Measurements from ENCODE around the gene ASPG.

ASPG gene

GRCh38 chr14:104076743-104077142 is 8.8 kb upstream of the ASPG start:
- Histone ChIP-seq H3K4me3 (ENCODE audit: low read length) (no peak overlapping the region), H3K79me2 (ENCODE audit: low read length) (no peaks in the 10 kb centered on the region), H3K9me3 (replicated peaks; ENCODE audit: insufficient read depth, low read length) (no peaks in the 10 kb centered on the region), H3K4me1 (ENCODE audit: low read length) (no peaks in the 10 kb centered on the region), H3K9me2 (replicated peaks; ENCODE audit: insufficient read depth, low read length) (no peaks in the 10 kb centered on the region), H3K27ac (ENCODE audit: low read length) (no peak overlapping the region), H3K4me2 (ENCODE audit: low read depth, low read length) (no peak overlapping the region), H4K20me1 (ENCODE audit: insufficient read depth, low read length) (no peaks in the 10 kb centered on the region), H3K27me3 (replicated peaks; ENCODE audit: insufficient read depth, low read length) (peaks cover 9% of the 10 kb centered on the region), H3F3A (ENCODE audit: insufficient read depth, low read length) (no peaks in the 10 kb centered on the region), H2AFZ (ENCODE audit: low read length) (no peak overlapping the region), H3K9ac (ENCODE audit: low read length) (no peak overlapping the region), H3K36me3 (replicated peaks; ENCODE audit: insufficient read depth, low read length) (no peaks in the 10 kb centered on the region)
- TF ChIP-seq EZH2 (optimal IDR thresholded peaks at IDR 0.05; ENCODE audit: low read depth, low read length) (no peak), EZH2phosphoT487 (IDR thresholded peaks at IDR 0.05; ENCODE audit: low read length) (no peak), CTCF (IDR thresholded peaks at IDR 0.05; ENCODE audit: low read length) (no peak)
- DNase-seq, result no peak

DNA sequence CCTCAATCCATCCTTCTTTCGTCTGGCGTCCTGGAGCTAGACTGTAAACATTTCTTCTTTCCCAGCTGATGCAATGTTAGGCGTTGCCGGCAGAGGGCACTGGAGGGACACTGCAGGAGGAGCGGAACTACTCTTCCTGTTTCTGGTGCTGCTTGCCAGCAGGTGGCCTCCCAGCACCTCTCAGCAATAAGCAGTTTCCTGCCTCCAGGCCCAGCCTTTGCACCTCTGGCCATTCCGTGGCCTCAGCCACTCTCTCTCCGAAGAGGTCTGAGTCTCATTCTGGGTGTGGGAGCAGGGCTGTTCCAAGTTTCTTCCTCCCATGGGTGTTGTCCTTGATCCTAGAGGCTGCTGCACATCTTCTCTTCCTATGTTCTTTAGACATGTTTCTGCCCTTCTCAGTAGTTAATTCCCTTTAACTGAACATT is 7.5 kb upstream of the ASPG start:
- H3K9me3 ChIP-seq (replicated peaks; ENCODE audit: insufficient read depth, low read length), result no peaks in the 10 kb centered on the region
- H3K79me2 ChIP-seq (ENCODE audit: low read length), result no peaks in the 10 kb centered on the region
- DNase-seq, result peak; percentile 76
- H4K20me1 ChIP-seq (ENCODE audit: insufficient read depth, low read length), result no peaks in the 10 kb centered on the region
- no peak overlapping the region for H3K27ac ChIP-seq (ENCODE audit: low read length)
- no peaks in the 10 kb centered on the region for H3F3A ChIP-seq (ENCODE audit: insufficient read depth, low read length)
- H3K9me2 ChIP-seq (replicated peaks; ENCODE audit: insufficient read depth, low read length), result no peaks in the 10 kb centered on the region
- H3K4me1 ChIP-seq (ENCODE audit: low read length), result no peaks in the 10 kb centered on the region
- peaks cover 13% of the 10 kb centered on the region for H3K27me3 ChIP-seq (replicated peaks; ENCODE audit: insufficient read depth, low read length)
- peak overlapping the region; percentile 51; the same call in 1 of the 2 replicates for H2AFZ ChIP-seq (ENCODE audit: low read length)
- peak overlapping the region; percentile 32; the same call in 1 of the 2 replicates for H3K4me2 ChIP-seq (ENCODE audit: low read depth, low read length)
- H3K4me3 ChIP-seq (ENCODE audit: low read length), result no peak overlapping the region
- H3K9ac ChIP-seq (ENCODE audit: low read length), result no peak overlapping the region
- TF ChIP-seq EZH2 (optimal IDR thresholded peaks at IDR 0.05; ENCODE audit: low read depth, low read length) (no peak), EZH2phosphoT487 (IDR thresholded peaks at IDR 0.05; ENCODE audit: low read length) (no peak), CTCF (IDR thresholded peaks at IDR 0.05; ENCODE audit: low read length) (peak; percentile 94)
- no peaks in the 10 kb centered on the region for H3K36me3 ChIP-seq (replicated peaks; ENCODE audit: insufficient read depth, low read length)

DNA sequence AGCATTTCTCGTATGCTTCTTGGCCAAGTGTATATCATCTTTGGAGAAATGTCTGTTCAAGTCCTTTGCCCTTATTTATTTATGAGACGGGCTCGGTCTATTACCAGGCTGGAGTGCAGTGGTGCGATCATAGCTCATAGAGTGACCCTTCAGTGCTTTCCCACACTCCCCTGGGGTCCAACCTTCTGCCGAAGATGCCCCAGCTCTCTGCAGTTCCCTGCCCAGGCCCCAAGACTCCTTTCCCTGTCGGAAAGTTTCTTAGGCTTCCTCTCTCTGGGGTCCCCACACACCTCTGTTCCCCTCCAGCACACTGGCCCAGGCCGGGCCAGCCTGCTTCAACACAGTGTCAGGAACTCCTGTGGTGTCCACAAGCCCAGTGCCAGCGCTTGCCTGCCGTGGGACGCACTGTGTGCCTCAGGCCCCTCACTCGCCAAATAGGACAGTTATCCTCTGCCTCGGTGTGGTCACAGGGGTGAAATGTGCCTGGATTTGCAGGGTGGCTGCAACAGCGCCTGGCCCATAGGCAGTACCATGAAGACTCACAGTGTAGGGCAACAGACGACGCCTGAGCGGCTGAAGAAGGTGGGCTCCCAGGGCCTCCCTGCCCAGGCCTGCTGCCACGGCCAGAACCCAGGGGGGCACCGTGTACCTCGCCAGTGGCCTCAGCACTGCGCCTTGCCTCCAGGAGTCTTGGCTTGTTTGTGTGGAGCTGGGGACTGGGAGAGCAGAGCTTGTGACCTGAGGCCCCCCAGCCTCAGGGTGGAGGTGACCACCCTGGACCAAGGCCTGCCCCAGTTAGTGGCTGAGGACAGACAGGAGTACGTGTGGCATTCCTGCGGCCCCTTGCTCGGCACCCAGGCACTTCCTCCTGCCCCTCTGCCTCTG is 4.9 kb upstream of the ASPG start:
- peaks cover 24% of the 10 kb centered on the region for H3K27me3 ChIP-seq (replicated peaks; ENCODE audit: insufficient read depth, low read length)
- no peaks in the 10 kb centered on the region for H3K4me1 ChIP-seq (ENCODE audit: low read length)
- no peak overlapping the region for H3K27ac ChIP-seq (ENCODE audit: low read length)
- H3F3A ChIP-seq (ENCODE audit: insufficient read depth, low read length), result no peaks in the 10 kb centered on the region
- no peak for TF ChIP-seq EZH2 (optimal IDR thresholded peaks at IDR 0.05; ENCODE audit: low read depth, low read length)
- no peak for TF ChIP-seq EZH2phosphoT487 (IDR thresholded peaks at IDR 0.05; ENCODE audit: low read length)
- no peak for TF ChIP-seq CTCF (IDR thresholded peaks at IDR 0.05; ENCODE audit: low read length)
- H3K4me3 ChIP-seq (ENCODE audit: low read length), result no peak overlapping the region
- H3K9me3 ChIP-seq (replicated peaks; ENCODE audit: insufficient read depth, low read length), result no peaks in the 10 kb centered on the region
- H3K36me3 ChIP-seq (replicated peaks; ENCODE audit: insufficient read depth, low read length), result no peaks in the 10 kb centered on the region
- no peak overlapping the region for H3K4me2 ChIP-seq (ENCODE audit: low read depth, low read length)
- no peaks in the 10 kb centered on the region for H3K79me2 ChIP-seq (ENCODE audit: low read length)
- no peak for DNase-seq
- no peak overlapping the region for H3K9ac ChIP-seq (ENCODE audit: low read length)
- no peak overlapping the region for H2AFZ ChIP-seq (ENCODE audit: low read length)
- no peaks in the 10 kb centered on the region for H4K20me1 ChIP-seq (ENCODE audit: insufficient read depth, low read length)
- H3K9me2 ChIP-seq (replicated peaks; ENCODE audit: insufficient read depth, low read length), result no peaks in the 10 kb centered on the region
